HFFc6 (cell line): ENCODE measurements around the gene KIAA0513. TPM values are rescaled to one million over a fixed set of nuclear protein-coding genes. Genes with fewer than 3 reads are reported as not detected.

Experiments
- DNase-seq: peaks from one replicate; pipeline ENCODE4 v3.0.0-alpha.2; 2018
- H3K27ac Mint-ChIP-seq: 2 replicates; pipeline ENCODE4 v1.8.0; 2020; ENCODE audit warnings: mild to moderate bottlenecking, mixed read lengths
- H3K27me3 Mint-ChIP-seq: 2 replicates; pipeline ENCODE4 v1.8.0; 2021; ENCODE audit warnings: mild to moderate bottlenecking, moderate library complexity, mixed read lengths; ENCODE audit not compliant: insufficient read depth
- H3K36me3 Mint-ChIP-seq: 2 replicates; pipeline ENCODE4 v1.8.0; 2021; ENCODE audit warnings: low read depth, mixed read lengths
- H3K4me1 Mint-ChIP-seq: 2 replicates; pipeline ENCODE4 v1.8.0; 2020; ENCODE audit warnings: low read depth, mixed read lengths
- H3K4me3 Mint-ChIP-seq: 2 replicates; pipeline ENCODE4 v1.8.0; 2020; ENCODE audit warnings: mild to moderate bottlenecking, moderate library complexity, mixed read lengths
- H3K9me3 Mint-ChIP-seq: 2 replicates; pipeline ENCODE4 v1.8.0; 2020; ENCODE audit warnings: mild to moderate bottlenecking, mixed read lengths
- CTCF ChIP-seq: fragments of 200-600 bp; sonication (generic); IDR thresholded peaks from 2 replicates; pipeline ENCODE4 v1.5.0; 2021; ENCODE audit warnings: antibody characterized with exemption, mild to moderate bottlenecking
- total RNA-seq, 6 experiments: library from RNA; stranded (reverse); fragmentation: NEBNext Ultra II Directional; extraction: Animal tissue kit (Norgen Biotek cat#: 25700); gene quantifications; 2 replicates in 1 of 6; 3 replicates in 5 of 6; pipeline ENCODE4 v1.2.3, GENCODE V29; 2021

The KIAA0513 gene
- total RNA-seq, 6 experiments from 2014 or later: 12.5 to 15.4 (median 13.8) TPM

DNA sequence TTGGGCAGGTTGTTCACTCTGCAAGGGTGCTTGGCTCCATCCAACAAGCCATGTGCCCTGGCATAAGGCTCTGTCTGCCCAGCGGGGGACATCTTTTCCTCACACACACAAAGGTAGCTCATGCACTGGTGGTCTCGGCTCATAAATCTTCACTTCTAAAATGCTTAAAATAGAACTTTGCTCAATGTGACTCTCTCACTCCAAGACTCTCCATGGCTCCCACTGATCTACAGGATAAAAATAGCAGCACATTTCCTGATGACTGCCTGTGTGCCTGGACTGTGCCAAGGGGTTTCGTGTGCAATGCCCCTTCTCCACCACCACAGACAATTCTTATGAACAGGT is 99.8 kb downstream of the KIAA0513 start:
- Mint-ChIP-seq H3K27me3 (peaks cover 2% of the 10 kb centered on the region; the same call in 1 of the 2 replicates), H3K36me3 (peaks cover 6% of the 10 kb centered on the region; the same call in 1 of the 2 replicates), H3K4me1 (peaks cover 67% of the 10 kb centered on the region), H3K27ac (peak overlapping the region; percentile 86; the same call in 1 of the 2 replicates), H3K9me3 (no peaks in the 10 kb centered on the region), H3K4me3 (no peak overlapping the region)
- no peak for TF ChIP-seq CTCF
- no peak for DNase-seq

- TF ChIP-seq CTCF: no peak
- peaks cover 68% of the 10 kb centered on the region for H3K4me1 Mint-ChIP-seq
- DNase-seq: no peak
- no peak overlapping the region for H3K27ac Mint-ChIP-seq
- peaks cover 2% of the 10 kb centered on the region; the same call in 1 of the 2 replicates for H3K27me3 Mint-ChIP-seq
- peaks cover 6% of the 10 kb centered on the region; the same call in 1 of the 2 replicates for H3K36me3 Mint-ChIP-seq
- no peaks in the 10 kb centered on the region for H3K9me3 Mint-ChIP-seq
- no peak overlapping the region for H3K4me3 Mint-ChIP-seq
Measured at GRCh38 chr16:85128079-85128837, 100.7 kb downstream of the KIAA0513 start.

DNA sequence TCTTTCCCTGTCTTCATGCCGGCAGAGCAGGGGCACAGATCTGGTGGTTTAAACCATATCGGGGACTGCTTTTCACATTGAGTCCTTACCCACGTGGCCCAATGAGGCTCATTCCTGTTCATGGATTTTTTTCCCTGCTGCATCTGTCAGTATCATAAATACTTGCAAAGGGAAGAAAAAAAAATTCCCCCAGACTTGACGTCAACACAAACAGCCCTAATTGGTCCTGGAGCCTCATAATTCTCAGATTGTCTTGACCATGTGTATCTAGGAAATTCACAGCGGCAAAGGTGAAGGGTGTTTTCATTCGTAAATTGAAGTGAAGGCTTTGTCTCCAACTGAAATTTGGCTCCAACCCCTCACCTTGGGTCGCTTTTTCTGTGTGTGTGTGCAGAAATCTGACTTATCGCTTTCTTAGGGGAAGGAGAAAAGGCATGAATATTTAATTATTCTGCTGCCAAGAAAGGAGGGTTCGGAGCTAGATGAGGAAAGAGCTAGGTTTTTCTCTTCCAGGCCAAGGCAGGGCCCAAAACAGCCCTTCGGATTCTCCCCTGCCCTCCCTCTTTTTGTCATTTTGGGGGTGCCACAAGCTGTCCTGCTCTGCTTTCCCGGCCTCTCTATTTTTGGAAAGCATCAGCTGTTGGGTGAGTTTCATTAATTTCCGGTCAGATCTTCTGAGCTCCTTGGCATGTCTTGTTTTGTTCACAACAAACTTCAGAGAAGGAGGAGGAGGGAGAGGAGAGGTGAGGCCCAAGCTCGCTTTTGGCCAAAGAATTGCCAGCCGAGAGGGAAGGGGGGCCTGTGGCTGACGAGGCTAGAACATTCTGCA is 102.5 kb downstream of the KIAA0513 start:
- Mint-ChIP-seq H3K27me3 (peaks cover 3% of the 10 kb centered on the region), H3K27ac (peak overlapping the region; percentile 79), H3K36me3 (no peaks in the 10 kb centered on the region), H3K4me1 (peaks cover 49% of the 10 kb centered on the region), H3K4me3 (peak overlapping the region; percentile 6), H3K9me3 (no peaks in the 10 kb centered on the region)
- DNase-seq: peak; percentile 36
- TF ChIP-seq CTCF: no peak

DNA sequence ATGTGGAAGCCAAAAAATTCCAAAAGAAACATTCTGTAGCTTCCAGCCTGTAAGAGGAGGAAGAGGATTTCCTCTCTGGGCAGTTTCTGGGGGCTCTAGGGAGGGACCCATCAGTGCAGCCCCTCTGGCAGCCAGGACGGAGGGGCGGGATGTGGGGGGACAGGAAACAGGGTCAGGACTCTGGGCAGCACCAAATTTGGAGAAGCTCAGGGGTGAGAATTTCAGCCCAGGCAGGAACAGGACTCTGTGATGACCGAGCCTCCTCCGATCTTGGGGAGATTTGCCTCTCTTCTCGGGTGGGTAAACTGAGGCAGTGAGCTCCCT is 103.1 kb downstream of the KIAA0513 start:
- TF ChIP-seq CTCF: no peak
- peaks cover 3% of the 10 kb centered on the region for H3K27me3 Mint-ChIP-seq
- H3K27ac Mint-ChIP-seq: peak overlapping the region; percentile 79
- H3K4me1 Mint-ChIP-seq: peaks cover 48% of the 10 kb centered on the region
- no peaks in the 10 kb centered on the region for H3K9me3 Mint-ChIP-seq
- H3K36me3 Mint-ChIP-seq: no peaks in the 10 kb centered on the region
- peak overlapping the region; percentile 6 for H3K4me3 Mint-ChIP-seq
- no peak for DNase-seq

GRCh38 chr16:85132456-85133289 is 105.1 kb downstream of the KIAA0513 start:
- Mint-ChIP-seq H3K27ac (no peak overlapping the region), H3K27me3 (peaks cover 3% of the 10 kb centered on the region), H3K9me3 (no peaks in the 10 kb centered on the region), H3K36me3 (no peaks in the 10 kb centered on the region), H3K4me3 (no peak overlapping the region), H3K4me1 (peaks cover 48% of the 10 kb centered on the region)
- no peak for TF ChIP-seq CTCF
- no peak for DNase-seq
